GM06990 (cell line): ENCODE measurements around the gene PKP4.

ENCODE experiments used
- DNase-seq: peaks from one replicate; pipeline ENCODE4 v3.0.0-alpha.2; 2011; ENCODE audit not compliant: insufficient read length; ENCODE audit errors: extremely low read depth
- H3K27me3 ChIP-seq: replicated peaks from 2 replicates; pipeline ENCODE4 v1.6.0; 2011; ENCODE audit warnings: low read length; ENCODE audit not compliant: control insufficient read depth, insufficient read depth
- H3K36me3 ChIP-seq: 2 replicates; pipeline ENCODE4 v1.5.1; 2011; ENCODE audit warnings: low read length; ENCODE audit not compliant: control insufficient read depth, insufficient read depth
- H3K4me3 ChIP-seq: replicated peaks from 2 replicates; pipeline ENCODE4 v1.5.1; 2011; ENCODE audit warnings: low read depth, mild to moderate bottlenecking, control low read depth, low read length
- CTCF ChIP-seq: IDR thresholded peaks from 2 replicates; pipeline ENCODE4 v1.5.1; 2011; ENCODE audit warnings: low read length, control low read depth, mild to moderate bottlenecking, inconsistent platforms; ENCODE audit not compliant: insufficient read depth, poor library complexity, severe bottlenecking

Gene PKP4

GRCh38 chr2:158569284-158569683, 112.5 kb downstream of the PKP4 start:
- H3K4me3 ChIP-seq = no peak overlapping the region
- H3K36me3 ChIP-seq = no peaks in the 10 kb centered on the region
- TF ChIP-seq CTCF = no peak
- no peak for DNase-seq
- no peaks in the 10 kb centered on the region for H3K27me3 ChIP-seq

- H3K36me3 ChIP-seq = no peaks in the 10 kb centered on the region
- no peak for DNase-seq
Measured at GRCh38 chr2:158570869-158571268, 114.1 kb downstream of the PKP4 start.

GRCh38 chr2:158573739-158574138, 117.0 kb downstream of the PKP4 start:
- H3K4me3 ChIP-seq = no peak overlapping the region

More at GRCh38 chr2:158570869-158571268, 114.1 kb downstream of the PKP4 start:
- TF ChIP-seq CTCF = no peak
- Histone ChIP-seq H3K4me3 (no peak overlapping the region), H3K27me3 (no peaks in the 10 kb centered on the region)

GRCh38 chr2:158575051-158575635, 118.4 kb downstream of the PKP4 start:
- DNase-seq = no peak
- Histone ChIP-seq H3K27me3 (no peaks in the 10 kb centered on the region), H3K4me3 (no peak overlapping the region), H3K36me3 (no peaks in the 10 kb centered on the region)
- TF ChIP-seq CTCF = no peak

More at GRCh38 chr2:158573739-158574138, 117.0 kb downstream of the PKP4 start:
- Histone ChIP-seq H3K27me3 (no peaks in the 10 kb centered on the region), H3K36me3 (no peaks in the 10 kb centered on the region)
- DNase-seq = no peak
- no peak for TF ChIP-seq CTCF

- no peak overlapping the region for H3K4me3 ChIP-seq
- H3K27me3 ChIP-seq = no peaks in the 10 kb centered on the region
- no peak for DNase-seq
- no peaks in the 10 kb centered on the region for H3K36me3 ChIP-seq
- no peak for TF ChIP-seq CTCF
Measured at GRCh38 chr2:158577141-158577540, 120.4 kb downstream of the PKP4 start.

GRCh38 chr2:158578703-158579330, 122.1 kb downstream of the PKP4 start:
- DNase-seq = no peak
- H3K4me3 ChIP-seq = no peak overlapping the region
- H3K36me3 ChIP-seq = no peaks in the 10 kb centered on the region
- no peaks in the 10 kb centered on the region for H3K27me3 ChIP-seq
- no peak for TF ChIP-seq CTCF
